Astrocyte of the spinal cord (primary cell): ENCODE measurements around the gene FAU.

Experiments used
- DNase-seq: peaks from one replicate; pipeline ENCODE4 v3.0.0; 2011; ENCODE audit warnings: low read depth, low spot score
- H3K4me3 ChIP-seq: 2 replicates; pipeline ENCODE4 v1.5.1; 2011; ENCODE audit warnings: low read depth, mild to moderate bottlenecking, low read length, moderate library complexity
- in situ Hi-C: cut with HindIII; loops from 2 replicates; pipeline ENCODE4 v1.10.0; 2017; ENCODE audit warnings: low sequenced_read_pairs
- TF ChIP-seq, protein P1 (sequence below): IDR thresholded peaks from 2 replicates; pipeline ENCODE4 v1.5.1; 2012; ENCODE audit warnings: low read depth, mild to moderate bottlenecking, low read length, inconsistent platforms

The FAU gene

GRCh38 chr11:65132238-65132987, 10.5 kb upstream of the FAU start:
- H3K4me3 ChIP-seq = no peak overlapping the region
- in situ Hi-C loops = no loop called here

DNA sequence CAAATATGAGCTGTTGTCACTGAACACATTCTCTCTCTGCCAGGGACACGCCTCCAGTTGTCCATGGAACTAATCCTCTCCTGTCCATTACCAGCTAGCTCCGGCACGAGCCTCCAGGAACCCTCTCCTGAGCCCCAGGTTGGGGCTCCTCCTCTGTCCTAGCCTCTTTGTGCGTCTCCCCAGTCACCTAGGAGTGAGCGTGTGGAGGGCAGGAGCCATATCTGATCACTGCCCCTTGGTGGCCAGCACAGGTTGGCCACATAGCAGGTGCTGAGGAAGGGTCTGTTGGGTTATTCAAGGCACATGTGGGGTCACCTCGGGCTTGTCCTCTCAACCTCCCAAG, 9.9 kb upstream of the FAU start:
- in situ Hi-C loops = no loop called here
- TF ChIP-seq, protein P1, sequence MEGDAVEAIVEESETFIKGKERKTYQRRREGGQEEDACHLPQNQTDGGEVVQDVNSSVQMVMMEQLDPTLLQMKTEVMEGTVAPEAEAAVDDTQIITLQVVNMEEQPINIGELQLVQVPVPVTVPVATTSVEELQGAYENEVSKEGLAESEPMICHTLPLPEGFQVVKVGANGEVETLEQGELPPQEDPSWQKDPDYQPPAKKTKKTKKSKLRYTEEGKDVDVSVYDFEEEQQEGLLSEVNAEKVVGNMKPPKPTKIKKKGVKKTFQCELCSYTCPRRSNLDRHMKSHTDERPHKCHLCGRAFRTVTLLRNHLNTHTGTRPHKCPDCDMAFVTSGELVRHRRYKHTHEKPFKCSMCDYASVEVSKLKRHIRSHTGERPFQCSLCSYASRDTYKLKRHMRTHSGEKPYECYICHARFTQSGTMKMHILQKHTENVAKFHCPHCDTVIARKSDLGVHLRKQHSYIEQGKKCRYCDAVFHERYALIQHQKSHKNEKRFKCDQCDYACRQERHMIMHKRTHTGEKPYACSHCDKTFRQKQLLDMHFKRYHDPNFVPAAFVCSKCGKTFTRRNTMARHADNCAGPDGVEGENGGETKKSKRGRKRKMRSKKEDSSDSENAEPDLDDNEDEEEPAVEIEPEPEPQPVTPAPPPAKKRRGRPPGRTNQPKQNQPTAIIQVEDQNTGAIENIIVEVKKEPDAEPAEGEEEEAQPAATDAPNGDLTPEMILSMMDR = no peak
- DNase-seq = no peak
- H3K4me3 ChIP-seq = no peak overlapping the region

More at GRCh38 chr11:65132238-65132987, 10.5 kb upstream of the FAU start:
- no peak for DNase-seq
- TF ChIP-seq, protein P1 = no peak

DNA sequence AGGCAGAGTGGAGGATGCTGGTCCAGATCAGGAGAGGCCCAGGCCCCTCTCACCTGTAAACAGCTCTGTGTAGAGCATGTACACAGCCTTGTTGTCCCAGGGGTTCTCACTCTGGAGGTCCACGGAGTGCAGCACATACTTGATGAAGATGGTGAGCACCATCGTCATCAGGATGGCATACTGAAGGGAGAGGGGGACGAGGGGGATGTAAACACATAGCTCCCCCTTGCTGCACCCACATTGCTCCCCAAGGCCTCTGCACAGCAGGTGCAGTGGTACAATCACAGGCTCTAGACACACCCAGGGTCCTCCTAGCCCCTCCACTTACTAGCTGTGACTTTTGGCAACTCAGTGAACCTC, 9.5 kb upstream of the FAU start:
- H3K4me3 ChIP-seq = no peak overlapping the region
- TF ChIP-seq, protein P1 = no peak
- in situ Hi-C loops = no loop called here
- DNase-seq = no peak

GRCh38 chr11:65130631-65131416, 8.9 kb upstream of the FAU start:
- TF ChIP-seq, protein P1 = no peak
- no peak for DNase-seq
- in situ Hi-C loops = no loop called here
- H3K4me3 ChIP-seq = no peak overlapping the region

- no peak overlapping the region for H3K4me3 ChIP-seq
- DNase-seq = no peak
- TF ChIP-seq, protein P1 = no peak
- in situ Hi-C loops = no loop called here
Observed at GRCh38 chr11:65129649-65130441, 7.9 kb upstream of the FAU start.

DNA sequence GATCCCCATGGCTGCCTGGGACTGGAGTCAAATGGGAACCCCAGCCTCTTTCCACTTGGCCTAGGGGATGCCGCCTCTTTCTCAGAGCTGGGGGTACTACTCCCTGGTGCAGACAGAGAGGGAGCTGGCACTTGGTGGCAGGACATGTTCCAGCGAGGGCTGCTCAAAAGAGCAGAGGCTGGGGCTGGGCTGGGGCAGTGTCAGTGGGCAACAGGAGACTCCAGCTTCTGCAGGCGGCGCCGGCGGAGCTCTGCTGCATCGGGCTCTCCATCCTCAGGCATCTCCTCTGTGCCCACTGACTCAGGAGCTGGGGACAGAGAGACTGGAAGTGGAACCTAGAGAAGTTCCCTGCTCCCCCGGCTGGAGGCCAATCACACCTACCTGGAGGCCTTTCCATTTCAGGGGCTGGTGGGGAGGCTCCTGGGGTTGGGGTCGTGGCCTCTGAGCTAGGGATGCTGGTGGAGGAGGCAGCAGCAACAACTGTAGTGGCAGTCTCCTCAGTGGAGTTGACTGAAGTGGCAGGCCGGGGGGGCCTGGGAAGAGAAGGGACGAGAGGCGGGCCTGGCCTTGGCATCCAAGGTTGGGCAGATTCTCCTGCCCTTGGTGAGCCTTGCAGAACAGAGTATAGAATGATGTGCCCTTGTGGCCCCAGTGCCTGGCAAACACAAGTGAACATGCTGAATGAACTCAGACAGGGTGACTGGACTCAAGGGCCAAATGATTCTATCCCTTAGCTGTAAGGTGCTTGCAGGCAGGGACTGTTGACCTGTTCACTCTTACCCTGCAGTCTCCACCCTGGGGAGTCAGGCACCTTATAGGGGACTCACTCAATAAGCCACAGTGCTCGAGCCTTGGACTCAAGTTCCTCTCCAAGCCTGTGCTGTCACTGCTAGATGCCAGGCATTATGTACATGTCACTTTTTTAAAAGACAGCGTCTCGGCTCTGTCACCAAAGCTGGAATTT, 6.5 kb upstream of the FAU start:
- no peak for DNase-seq
- TF ChIP-seq, protein P1 = no peak
- in situ Hi-C loops = no loop called here
- H3K4me3 ChIP-seq = no peak overlapping the region
